NCI-H1105 (cell line): ENCODE results near the gene PTPMT1.
A peak's percentile ranks its signal among the peaks of the same experiment; 100 is the strongest.
"Not testable (repeated sequence)": the region's sequence is repeated elsewhere in the genome, so short reads cannot be mapped to it uniquely, and the experiment has no call there.

ENCODE experiments used
- DNase-seq: peaks from one replicate; lab custom pipeline; 2025; lab: John Stamatoyannopoulos, UW

The PTPMT1 gene, protein sequence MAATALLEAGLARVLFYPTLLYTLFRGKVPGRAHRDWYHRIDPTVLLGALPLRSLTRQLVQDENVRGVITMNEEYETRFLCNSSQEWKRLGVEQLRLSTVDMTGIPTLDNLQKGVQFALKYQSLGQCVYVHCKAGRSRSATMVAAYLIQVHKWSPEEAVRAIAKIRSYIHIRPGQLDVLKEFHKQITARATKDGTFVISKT

DNA sequence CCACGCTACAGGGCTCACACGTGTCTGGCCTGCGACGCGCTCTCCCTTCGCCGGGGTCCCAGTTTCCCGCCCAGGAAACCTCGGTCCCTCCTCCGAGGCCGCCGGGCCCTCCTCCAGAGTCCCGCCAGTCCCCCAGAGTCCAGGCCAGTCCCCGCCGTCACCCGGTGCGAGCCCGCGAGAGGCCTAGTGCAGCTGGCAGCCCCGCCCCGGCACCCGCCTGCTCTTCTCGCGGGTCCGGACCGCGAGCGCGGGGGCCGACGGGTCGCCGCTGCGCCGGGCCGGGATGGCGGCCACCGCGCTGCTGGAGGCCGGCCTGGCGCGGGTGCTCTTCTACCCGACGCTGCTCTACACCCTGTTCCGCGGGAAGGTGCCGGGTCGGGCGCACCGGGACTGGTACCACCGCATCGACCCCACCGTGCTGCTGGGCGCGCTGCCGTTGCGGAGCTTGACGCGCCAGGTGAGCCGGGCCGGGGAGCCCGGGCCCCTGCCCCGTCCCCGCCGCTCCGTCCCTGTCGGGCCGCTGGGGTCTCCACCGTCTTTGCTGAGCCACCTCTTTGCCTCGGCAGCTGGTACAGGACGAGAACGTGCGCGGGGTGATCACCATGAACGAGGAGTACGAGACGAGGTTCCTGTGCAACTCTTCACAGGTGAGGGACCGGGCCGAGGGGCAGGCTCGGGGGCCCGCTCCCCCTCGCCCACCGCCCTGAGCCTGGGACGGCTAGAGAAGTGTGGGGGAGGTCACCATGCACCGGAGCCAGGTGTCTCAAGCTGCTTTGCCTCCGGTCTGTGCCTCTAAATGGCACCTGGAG, at the start of gene PTPMT1:
Gene PTPMT1 (plus strand): TSS at position 260 of the 809 bp plus-strand sequence. CDS start 24 bp downstream, at position 284.
- DNase-seq, result peak; percentile 26

DNA sequence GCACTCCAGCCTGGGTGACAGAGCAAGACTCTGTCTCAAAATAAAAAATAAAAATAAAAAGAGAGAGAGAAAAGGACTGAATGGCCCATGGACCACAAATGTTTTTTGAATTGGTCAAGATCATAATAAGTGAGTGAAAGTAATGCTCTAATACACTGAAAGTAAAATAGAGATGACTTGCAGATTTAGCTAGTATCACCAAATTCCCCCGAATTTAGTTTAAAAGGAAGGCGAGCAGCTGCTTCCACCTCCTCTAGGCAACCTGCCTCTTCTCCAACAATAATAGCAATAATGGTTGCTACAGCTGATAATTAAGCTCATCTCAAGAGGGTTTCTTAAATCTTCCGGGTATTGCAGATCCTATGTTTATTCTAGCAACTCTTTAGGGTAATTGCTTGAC, 49.2 kb upstream of the PTPMT1 start:
- peak; percentile 43 for DNase-seq

DNA sequence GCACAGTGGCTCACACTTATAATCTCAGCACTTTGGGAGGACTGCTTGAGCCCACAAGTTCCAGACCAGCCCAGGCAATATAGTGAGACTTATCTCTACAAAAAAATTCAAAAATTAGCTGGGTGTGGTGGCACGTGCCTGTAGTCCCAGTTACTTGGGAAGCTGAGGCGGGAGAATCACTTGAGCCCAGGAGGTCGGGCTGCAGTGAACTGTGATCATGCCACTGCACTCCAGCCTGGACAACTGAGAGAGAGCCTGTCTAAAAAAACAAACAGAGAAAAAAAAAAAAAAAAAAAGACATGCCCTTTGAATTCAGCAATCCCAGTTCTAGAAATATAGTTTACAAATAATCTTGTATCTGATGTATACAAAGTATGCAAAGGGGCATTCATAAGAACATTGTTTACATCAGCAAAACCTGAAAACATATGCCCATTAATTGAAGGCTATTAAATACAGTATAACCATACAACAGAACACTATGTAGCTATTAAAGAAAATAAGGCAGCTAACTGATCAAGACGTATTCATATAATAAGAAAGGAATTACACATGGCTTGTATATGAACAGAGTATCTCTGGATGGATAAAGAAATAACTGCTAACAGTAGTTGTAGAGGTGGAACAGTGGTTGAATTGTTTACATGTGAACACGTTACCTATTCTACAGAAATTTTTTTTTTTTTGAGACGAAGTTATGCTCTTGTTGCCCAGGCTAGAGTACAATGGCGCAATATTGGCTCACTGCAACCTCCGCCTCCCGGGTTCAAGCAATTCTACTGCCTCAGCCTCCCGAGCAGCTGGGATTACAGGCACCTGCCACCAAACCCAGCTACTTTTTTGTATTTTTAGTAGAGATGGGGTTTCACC, 48.2 kb upstream of the PTPMT1 start:
- no peak for DNase-seq

DNA sequence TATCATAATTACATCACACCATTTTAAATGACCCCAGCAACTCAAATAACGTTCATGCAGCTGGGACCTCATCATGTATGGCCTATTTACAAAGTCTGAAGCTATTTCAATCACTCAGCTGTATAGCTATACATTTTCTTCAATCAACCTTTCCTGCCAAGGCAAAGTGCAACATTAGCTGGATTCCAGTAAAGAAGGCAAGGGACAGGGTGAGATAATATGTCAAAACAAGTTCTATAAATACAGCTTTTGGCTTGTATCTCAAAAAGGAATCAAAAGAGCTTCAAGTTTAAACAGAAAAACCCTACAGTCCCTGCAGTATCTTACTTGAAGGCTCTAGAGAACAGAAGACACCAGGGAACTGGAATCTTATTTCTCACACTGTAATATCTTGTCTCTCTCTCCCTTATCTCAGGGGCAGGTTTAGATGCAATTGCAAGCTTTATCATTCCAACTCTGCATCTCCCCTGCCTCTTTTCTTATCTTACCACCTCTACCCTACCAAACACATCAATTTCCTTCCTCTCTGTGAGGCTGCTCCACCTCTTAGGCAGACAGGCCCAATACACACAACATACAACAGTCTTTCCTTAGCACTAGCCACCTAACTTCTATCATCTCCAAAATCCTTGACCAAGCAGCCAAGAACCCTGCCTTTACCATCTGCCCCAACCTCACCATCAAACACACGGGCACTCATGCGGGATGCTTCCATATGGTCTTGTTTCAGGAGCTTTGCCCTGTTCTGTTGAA, 47.0 kb upstream of the PTPMT1 start:
- DNase-seq, result no peak

DNA sequence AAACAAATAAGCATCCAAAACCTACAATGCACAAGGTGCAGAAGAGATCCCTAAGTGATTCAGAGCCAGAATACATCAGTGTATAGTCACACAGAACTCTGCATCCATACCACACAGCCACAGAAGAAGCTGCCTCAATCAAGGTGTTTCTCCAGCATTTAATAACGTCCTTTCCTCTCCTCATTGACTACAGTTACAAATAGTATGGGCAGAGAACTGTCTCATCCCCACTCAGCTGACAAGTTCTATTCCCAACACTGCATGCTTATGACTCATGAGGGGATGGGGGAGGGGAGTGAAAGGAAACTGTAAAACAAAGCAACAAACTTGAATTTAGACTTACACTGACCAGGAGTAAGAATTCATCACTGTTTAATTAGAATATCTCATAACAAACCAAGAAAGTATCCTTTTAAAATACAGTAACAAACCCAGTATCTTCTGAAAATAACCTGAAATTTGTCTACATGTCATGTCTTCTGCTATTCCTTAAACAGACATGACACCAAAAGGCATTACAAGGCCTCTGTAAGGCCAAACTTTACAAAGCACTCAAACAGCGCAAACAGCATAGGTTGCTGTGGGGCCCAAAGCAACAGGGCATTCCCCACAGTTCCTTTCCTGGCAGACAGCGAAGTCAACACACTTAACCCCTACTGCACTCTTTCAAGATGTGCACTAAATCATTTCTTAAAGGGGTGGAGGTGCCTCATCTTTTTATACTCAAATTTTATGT, 41.7 kb upstream of the PTPMT1 start:
- no peak for DNase-seq

DNA sequence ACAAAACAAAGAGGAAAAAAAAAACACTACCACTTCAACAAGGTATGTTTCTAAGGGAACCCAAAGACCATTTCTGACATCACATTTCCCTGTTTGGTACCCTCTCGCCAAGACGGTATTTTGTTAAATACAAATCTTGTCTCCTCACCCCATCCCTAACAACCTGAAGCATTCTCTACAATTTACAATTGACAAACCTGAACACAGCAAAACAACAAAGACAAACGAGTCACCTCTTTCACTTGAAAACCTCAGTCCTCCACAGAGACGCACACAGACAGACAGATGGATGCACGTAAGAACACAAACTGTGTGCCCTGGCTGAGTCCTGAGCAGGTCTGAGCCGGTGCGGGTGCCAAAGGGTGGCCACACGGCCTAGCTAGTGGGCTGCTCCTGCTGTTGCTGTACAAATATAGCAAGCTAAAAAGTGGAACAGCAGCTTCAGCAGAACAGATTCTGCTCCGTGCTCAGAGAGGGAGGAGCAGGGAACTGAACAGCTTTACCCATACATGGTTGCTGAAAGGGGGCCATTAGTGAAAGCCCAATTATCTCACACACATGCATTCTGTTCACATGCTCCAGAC, 41.0 kb upstream of the PTPMT1 start:
- DNase-seq, result no peak

DNA sequence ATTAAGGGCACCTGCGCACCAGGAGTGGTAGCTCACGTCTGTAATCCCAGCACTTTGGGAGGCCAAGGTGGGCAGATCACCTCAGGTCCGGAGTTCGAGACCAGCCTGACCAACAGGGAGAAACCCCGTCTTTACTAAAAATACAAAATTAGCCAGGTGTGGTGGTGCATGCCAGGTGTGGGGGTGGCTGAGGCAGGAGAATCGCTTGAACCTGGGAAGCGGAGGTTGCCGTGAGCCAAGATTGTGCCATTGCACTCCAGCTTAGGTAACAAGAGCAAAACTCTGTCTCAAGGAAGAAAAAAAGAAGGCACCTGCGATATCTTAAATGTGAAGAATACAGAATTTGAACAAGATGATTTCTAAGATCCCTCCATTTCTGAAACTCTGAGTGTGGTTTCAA, 39.4 kb upstream of the PTPMT1 start:
- DNase-seq, result not testable (repeated sequence)

DNA sequence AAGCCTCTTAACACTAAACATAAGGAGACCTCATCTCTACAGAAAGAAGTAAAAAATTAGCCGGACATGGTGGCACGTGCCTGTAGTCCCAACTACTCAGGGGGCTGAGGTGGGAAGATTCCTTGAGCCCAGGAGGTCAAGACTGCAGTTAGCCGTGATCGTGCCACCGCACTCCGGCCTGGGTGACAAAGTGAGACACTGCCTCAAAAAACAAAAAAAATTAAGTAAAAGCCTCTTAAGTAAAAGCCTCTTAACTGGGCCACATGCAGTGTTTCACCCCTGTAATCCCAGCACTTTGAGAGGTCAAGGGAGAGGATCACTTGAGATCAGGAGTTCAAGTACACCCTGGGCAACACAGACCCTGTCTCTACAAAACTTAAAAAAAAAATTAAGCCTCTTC, 38.2 kb upstream of the PTPMT1 start:
- DNase-seq, result no peak

DNA sequence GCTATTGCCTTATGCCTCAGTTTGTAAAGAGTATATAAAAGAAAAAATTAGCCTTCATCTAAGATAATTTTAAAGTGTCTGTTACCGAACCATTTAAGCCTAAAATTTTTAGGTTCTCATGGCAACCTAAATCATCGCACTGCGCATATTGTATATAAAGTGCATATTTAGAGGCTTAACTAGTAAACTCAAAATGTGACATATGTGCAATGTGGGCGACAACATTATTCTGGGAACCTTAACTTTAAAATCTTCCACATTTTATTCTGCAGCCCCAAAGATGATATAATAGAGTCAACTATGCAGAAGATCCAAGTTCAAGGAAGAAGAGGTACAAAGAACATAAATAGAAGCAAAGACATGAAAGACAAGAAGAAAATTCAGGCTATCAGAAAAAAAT, 35.4 kb upstream of the PTPMT1 start:
- DNase-seq, result no peak

DNA sequence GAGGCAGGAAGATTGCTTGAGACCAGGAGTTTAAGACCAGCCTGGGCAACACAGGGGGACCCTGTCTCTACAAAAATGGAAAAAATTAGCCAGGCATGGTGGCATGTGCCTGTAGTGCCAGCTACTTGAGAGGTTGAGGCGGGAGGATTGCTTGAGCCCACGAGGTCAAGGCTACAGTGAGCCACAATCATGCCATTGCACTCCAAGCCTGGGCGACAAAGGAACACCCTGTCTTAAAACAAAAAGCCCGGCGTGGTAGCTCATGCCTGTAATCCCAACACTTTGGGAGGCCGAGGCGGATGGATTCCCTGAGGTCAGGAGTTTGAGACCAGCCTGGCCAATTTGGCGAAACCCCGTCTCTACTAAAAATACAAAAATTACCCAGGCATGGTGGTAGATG, 34.7 kb upstream of the PTPMT1 start:
- DNase-seq, result not testable (repeated sequence)

DNA sequence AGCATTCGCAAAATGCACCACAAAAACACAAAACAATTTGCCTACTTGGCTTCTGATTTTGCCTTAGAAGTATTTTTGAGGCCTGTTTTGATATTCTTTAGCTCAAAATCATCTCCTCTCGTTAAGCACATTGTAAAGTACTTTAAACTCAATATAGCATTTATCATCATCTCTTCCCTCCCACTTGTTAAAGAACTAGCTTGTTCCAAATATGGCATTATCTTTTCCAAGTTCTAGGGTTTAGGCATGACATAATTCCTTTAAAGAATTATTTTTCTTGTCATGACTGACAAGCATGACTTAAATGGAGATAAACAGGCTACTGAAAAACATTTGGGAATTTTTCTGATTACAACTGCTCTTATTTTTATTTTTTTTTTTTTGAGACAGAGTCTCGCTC, 33.7 kb upstream of the PTPMT1 start:
- no peak for DNase-seq

DNA sequence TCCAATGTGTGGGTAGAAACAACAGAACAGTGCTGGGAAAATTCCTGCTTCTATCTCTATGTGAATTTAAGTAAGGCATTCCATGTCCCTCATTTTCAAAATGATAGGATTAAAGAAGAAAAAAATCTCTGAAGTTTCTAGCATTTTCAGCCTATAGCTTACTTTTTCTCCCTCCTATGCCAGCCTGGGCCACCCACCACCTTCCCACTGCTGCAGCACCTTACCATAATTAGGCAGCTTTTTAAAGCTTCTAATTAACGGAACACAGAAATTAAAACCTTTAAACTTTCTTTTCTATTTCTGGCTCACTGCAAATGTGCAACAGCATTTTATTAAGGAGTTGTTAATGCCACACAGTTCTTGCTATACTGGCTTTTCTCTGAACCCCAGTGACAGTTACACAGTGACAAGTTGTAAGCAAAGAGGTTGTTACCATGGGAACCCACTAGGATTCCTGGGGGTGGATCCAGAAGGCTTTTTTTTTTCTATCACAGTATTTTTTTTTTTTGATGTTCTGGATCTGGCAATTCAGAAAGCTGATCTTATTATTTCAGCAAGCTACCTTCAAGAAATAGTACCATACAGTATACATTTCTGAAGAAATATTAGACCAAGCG, 32.7 kb upstream of the PTPMT1 start:
- no peak for DNase-seq

DNA sequence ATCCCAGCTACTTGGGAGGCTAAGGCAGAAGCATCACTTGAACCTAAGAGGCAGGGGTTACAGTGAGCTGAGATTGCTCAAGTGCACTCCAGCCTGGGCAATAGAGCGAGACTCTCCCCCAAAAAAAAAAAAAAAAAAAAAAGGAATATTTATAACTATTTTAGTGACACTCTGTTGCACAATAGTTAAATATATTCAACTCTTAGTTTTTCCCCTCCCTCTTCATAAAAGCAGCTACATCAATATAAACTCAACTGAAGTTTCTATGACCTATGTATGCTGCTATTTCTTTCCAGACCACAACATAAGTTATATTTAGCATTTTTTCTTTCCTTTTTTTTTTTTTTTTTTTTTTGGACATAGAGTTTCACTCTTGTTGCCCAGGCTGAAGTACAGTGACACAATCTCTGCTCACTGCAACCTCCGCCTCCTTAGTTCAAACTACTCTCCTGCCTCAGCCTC, 31.7 kb upstream of the PTPMT1 start:
- no peak for DNase-seq

DNA sequence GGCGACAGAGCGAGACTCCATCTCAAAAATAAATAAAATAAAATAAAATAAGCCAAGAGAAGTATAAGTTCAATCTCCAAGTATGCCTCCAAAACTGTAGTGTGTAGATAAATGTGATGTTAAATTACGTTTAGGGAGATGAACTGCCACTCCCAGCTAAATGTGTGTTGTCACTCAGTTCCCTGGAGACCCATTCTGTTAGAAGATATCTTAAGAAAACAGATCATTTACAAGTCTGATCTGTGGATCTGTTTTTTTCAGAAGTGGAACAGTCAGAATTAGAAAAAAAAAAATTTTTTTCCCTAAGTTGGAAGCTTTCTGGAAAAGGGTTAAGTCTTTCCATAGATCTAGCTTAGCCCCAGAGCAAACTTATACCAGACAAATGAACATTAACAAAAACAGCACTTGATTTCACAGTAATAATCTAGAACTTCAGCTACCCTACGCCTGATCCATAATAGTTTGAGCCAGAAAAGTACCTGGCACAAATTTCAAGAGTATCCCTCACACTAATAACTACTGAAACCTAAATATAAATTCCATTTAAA, 30.6 kb upstream of the PTPMT1 start:
- DNase-seq, result no peak

DNA sequence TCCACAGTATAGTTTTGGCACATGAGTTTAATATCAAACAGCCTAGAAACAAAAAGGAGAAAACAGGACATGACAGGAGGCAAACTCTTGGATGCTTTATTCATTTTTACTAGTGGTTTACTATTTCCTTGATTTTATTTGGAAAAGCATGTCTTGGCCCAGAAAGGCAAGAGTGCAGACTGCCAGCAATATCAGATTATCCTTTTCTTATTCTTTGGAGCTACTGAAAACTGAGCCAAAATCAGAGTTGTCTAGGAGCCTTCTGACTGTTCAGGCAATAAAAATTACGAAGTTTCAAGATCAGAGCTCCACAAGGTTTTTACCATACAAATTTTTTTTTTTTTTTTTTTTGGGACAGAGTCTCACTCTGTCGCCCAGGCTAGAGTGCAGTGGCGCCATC, 28.5 kb upstream of the PTPMT1 start:
- no peak for DNase-seq

DNA sequence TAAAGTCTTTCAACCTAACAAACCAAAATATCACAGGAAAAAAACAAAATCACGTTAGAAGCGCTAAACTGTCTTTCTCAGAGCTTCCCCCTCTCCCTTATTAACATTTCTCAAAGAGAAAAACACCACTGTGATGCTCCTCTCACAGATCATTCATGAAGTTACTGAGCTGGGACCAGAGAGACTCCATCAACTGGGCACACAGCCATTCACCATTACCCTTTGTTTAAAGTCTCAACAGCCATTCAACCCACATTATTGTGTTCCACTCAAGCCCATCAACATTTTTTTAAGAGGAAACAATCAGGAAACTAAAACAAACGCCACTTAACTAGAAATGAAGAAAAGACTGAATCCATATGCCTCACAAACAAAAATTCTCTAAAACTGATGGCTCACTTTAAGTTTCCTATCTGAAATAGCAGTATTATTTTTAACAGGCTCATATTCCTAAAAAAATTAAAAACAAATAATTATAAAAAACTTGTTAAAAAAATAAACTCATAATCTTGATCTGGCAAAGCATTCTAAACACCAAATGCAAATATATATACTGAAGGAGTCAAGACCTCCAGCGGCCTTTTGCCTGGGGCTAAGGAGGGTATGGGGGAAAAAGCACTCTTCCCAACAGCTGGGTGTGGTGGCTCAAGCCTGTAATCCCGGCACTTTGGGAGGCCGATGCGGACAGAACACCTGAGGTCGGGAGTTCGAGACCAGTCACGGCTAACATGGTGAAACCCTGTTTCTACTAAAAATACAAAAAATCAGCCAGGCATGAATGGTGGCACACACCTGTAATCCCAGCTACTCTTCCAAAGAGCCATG, 26.4 kb upstream of the PTPMT1 start:
- peak; percentile 81 for DNase-seq

DNA sequence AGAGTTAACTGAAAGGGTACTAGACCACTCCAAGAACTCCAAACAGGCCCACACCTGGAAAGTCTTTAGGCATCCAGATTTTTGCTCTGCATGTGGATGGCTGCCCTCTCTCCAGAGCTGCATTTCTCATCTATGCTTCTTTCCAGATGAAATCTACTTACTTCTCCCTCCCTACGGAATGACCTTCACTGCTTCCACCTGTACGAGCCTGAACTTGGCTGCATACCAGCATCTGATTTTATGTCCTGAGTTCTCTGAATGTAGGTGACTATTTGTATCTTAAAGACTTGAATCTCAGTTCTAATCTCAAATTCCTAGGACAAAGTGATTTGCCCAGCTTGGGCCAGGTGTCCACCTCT, 25.7 kb upstream of the PTPMT1 start:
- no peak for DNase-seq

DNA sequence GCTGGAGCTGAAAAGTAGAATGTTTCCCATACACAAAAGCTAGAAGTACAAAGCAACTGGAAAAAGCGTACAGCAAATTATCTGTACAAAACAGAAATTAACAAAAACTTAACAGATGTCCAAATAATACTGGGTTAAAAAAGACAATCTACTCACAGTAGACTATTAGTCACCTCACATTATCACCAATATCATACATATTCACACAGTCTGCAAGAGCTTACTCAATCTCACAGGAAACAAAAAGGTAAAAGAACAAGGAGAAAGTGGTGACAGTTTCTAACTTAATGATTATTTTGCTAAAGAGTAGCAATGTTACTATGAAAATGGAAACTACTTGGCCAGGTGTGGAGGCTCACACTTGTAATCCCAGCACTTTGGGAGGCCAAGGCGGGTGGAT, 24.3 kb upstream of the PTPMT1 start:
- DNase-seq, result no peak

DNA sequence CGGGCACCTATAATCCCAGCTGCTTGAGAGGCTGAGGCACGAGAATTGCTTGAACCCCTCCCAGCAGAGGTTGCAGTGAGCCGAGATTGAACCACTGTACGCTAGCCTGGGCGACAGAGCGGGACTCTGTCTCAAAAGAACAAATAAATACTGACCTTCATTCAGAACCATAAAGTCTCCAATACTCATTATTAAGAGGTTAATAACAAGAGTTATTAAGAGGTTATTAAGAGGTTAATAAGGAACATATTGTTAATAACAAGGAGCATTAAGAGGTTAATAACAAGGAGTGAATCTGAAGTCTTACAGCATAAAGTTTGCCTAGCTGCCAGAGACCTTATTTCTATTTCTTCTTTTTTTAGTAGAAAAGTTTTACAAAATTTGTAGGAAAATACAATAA, 20.1 kb upstream of the PTPMT1 start:
- DNase-seq, result no peak
